Gastrocnemius medialis (tissue), 4 donors: Measurements from ENCODE around the gene PRDM5. TPM values are rescaled to one million over a fixed set of nuclear protein-coding genes. Genes with fewer than 3 reads are reported as not detected.

Experiments
- ATAC-seq, 2 donors: fragments of 150-250 bp; one replicate each; pipeline ENCODE4 v1.9.1; 2016
- DNase-seq, 2 donors: peaks; one replicate each; pipeline ENCODE4 v3.0.0-alpha.2; 2019
- H3K27ac ChIP-seq, 4 donors: fragments of 200-600 bp; sonication (generic); 1 replicate in 1 of 4; 2 replicates in 3 of 4; pipeline ENCODE4 v1.5.1; 2016 to 2018; ENCODE audit warnings: mild to moderate bottlenecking in 2 of 4, moderate library complexity in 1 of 4
- H3K27me3 ChIP-seq, 3 donors: fragments of 200-600 bp; sonication (generic) in 2 of 3; 1 replicate in 1 of 3; 2 replicates in 2 of 3; pipeline versions ENCODE4 v1.5.1 to v1.6.0; 2016 to 2019; ENCODE audit warnings: mild to moderate bottlenecking in 1 of 3, moderate library complexity in 1 of 3
- H3K36me3 ChIP-seq, 2 donors: fragments of 200-600 bp; sonication (generic) in 1 of 2; one replicate each; pipeline ENCODE4 v1.5.1; 2017 to 2018
- H3K4me1 ChIP-seq, 2 donors: fragments of 200-600 bp; sonication (generic) in 1 of 2; one replicate each; pipeline ENCODE4 v1.5.1; 2016 to 2017; ENCODE audit warnings: mild to moderate bottlenecking in 2 of 2
- H3K4me3 ChIP-seq, 4 donors: fragments of 200-600 bp; sonication (generic) in 3 of 4; 1 replicate in 1 of 4; 2 replicates in 3 of 4; pipeline ENCODE4 v1.5.1; 2016 to 2019; ENCODE audit warnings: mild to moderate bottlenecking in 2 of 4
- H3K9me3 ChIP-seq, 3 donors: fragments of 200-600 bp; sonication (generic) in 2 of 3; 1 replicate in 1 of 3; 2 replicates in 2 of 3; pipeline ENCODE4 v1.5.1; 2016 to 2019
- CTCF ChIP-seq, 5 experiments: fragments of 450-650 bp in 3 of 5; fragments of 200-600 bp in 2 of 5; sonication (generic) in 2 of 5; IDR thresholded peaks in 4 of 5; conservative IDR thresholded peaks in 1 of 5; 1 replicate in 4 of 5; 2 replicates in 1 of 5; pipeline ENCODE4 v1.5.1; 2016 to 2019; ENCODE audit warnings: antibody characterized with exemption in 5 of 5, mild to moderate bottlenecking in 3 of 5, moderate library complexity in 3 of 5
- POLR2A ChIP-seq, 2 donors: fragments of 450-650 bp; IDR thresholded peaks; one replicate each; pipeline ENCODE4 v1.6.1; 2017; ENCODE audit warnings: antibody characterized with exemption in 2 of 2, mild to moderate bottlenecking in 2 of 2, moderate library complexity in 2 of 2
- in situ Hi-C, 4 donors: fragments of 200-750 bp; cut with MboI; loops; one replicate each; pipeline versions ENCODE4 v1.15.0 to v1.8.0; 2017; ENCODE audit warnings: low sequenced_read_pairs in 4 of 4
- intact Hi-C: fragments of 100-400 bp; cut with DNase I; formaldehyde crosslinking; loops from one replicate; pipeline ENCODE4 v1.15.1; 2023; ENCODE audit warnings: low total_unique reads
- total RNA-seq, 4 donors: library from RNA; depleted of rRNA; stranded (reverse); fragments of >200 nt; gene quantifications; one replicate each; pipeline versions ENCODE4 v1.1.0 to v1.2.3, GENCODE V29; 2016

The PRDM5 gene
- total RNA-seq, 4 donors from 2014 or later: 1.3 to 2.3 (median 1.6) TPM

DNA sequence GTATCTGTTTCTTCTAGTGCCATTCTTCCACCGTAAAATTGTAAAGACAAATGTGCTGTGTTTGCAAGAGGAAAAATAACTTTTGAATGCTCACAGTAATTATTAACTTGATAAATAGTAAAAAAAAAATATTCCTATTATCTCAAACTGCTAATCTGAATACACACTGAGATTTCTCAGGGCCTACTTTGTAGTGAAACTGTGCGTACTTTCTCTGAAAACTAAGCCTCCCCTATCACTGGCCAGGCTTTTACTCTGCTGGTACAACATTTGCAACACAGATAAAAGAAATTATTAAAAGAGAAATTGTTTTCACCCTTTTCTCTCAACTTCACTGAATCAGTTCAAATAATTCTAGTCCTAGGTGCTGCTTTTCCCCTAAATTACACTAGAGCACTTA is 137.3 kb downstream of the PRDM5 start:
- no peak overlapping the region for H3K4me3 ChIP-seq
- TF ChIP-seq POLR2A (IDR thresholded peaks at IDR 0.05) (no peak), CTCF (IDR thresholded peaks at IDR 0.05 in 4 of 5, conservative IDR thresholded peaks at IDR 0.05 in 1 of 5) (no peak)
- in situ Hi-C loops: no loop called here
- ATAC-seq (no peak), DNase-seq (no peak)
- H3K9me3 ChIP-seq: no peaks in the 10 kb centered on the region
- intact Hi-C loops: no loop called here
- no peak overlapping the region for H3K27ac ChIP-seq
- H3K27me3 ChIP-seq: no peaks in the 10 kb centered on the region
- no peaks in the 10 kb centered on the region for H3K36me3 ChIP-seq
- no peaks in the 10 kb centered on the region for H3K4me1 ChIP-seq

DNA sequence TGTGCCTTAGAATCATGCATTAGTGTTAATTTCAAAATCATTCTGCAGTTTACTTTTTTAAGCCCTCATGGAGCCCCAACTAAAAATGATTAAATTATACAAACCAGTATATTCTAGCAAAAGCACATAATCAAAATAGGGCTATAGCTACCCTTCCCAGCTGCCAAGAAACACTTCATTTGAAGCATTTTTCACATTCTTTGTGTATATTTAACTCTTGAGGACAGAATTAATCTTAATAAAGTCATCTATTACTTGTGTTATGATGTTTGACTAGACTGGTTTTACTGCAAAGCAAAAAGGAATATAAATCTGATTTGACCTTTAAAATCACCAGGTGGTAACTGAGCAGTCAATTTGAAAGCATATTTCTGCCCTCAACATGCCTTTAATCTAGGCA is 145.1 kb downstream of the PRDM5 start:
- H3K27ac ChIP-seq: no peak overlapping the region
- H3K36me3 ChIP-seq: no peaks in the 10 kb centered on the region
- no peak overlapping the region for H3K4me3 ChIP-seq
- H3K9me3 ChIP-seq: no peaks in the 10 kb centered on the region
- no peak for TF ChIP-seq POLR2A (IDR thresholded peaks at IDR 0.05)
- no peak for TF ChIP-seq CTCF (IDR thresholded peaks at IDR 0.05 in 4 of 5, conservative IDR thresholded peaks at IDR 0.05 in 1 of 5)
- no peaks in the 10 kb centered on the region for H3K4me1 ChIP-seq
- ATAC-seq: no peak
- H3K27me3 ChIP-seq: no peaks in the 10 kb centered on the region
- no peak for DNase-seq
- intact Hi-C loops: no loop called here
- in situ Hi-C loops: no loop called here

- Histone ChIP-seq H3K27me3 (no peaks in the 10 kb centered on the region), H3K9me3 (no peaks in the 10 kb centered on the region), H3K36me3 (no peaks in the 10 kb centered on the region), H3K4me3 (no peak overlapping the region), H3K4me1 (no peaks in the 10 kb centered on the region), H3K27ac (no peak overlapping the region)
- no peak for ATAC-seq
- TF ChIP-seq CTCF (IDR thresholded peaks at IDR 0.05 in 4 of 5, conservative IDR thresholded peaks at IDR 0.05 in 1 of 5): no peak
- TF ChIP-seq POLR2A (IDR thresholded peaks at IDR 0.05): no peak
- DNase-seq: no peak
- intact Hi-C loops: no loop called here
- in situ Hi-C loops: no loop called here
These were observed 147.1 kb downstream of the PRDM5 start for GRCh38 chr4:120775431-120775830.

- ATAC-seq (no peak), DNase-seq (no peak)
- H3K27ac ChIP-seq: no peak overlapping the region
- H3K4me1 ChIP-seq: no peaks in the 10 kb centered on the region
- in situ Hi-C loops: no loop called here
- intact Hi-C loops: no loop called here
- H3K9me3 ChIP-seq: no peaks in the 10 kb centered on the region
- no peaks in the 10 kb centered on the region for H3K36me3 ChIP-seq
- TF ChIP-seq CTCF (IDR thresholded peaks at IDR 0.05 in 4 of 5, conservative IDR thresholded peaks at IDR 0.05 in 1 of 5) (no peak), POLR2A (IDR thresholded peaks at IDR 0.05) (no peak)
- H3K4me3 ChIP-seq: no peak overlapping the region
- H3K27me3 ChIP-seq: no peaks in the 10 kb centered on the region
These were observed 148.9 kb downstream of the PRDM5 start for GRCh38 chr4:120773641-120774040.

- no peaks in the 10 kb centered on the region for H3K9me3 ChIP-seq
- ATAC-seq (no peak), DNase-seq (no peak)
- in situ Hi-C loops: no loop called here
- no peak overlapping the region for H3K4me3 ChIP-seq
- H3K27ac ChIP-seq: no peak overlapping the region
- H3K27me3 ChIP-seq: no peaks in the 10 kb centered on the region
- H3K4me1 ChIP-seq: no peaks in the 10 kb centered on the region
- intact Hi-C loops: no loop called here
- H3K36me3 ChIP-seq: no peaks in the 10 kb centered on the region
- TF ChIP-seq CTCF (IDR thresholded peaks at IDR 0.05 in 4 of 5, conservative IDR thresholded peaks at IDR 0.05 in 1 of 5) (no peak), POLR2A (IDR thresholded peaks at IDR 0.05) (no peak)
These were observed 150.6 kb downstream of the PRDM5 start for GRCh38 chr4:120771907-120772306.
